Activated CD4-positive, alpha-beta T cell treated with anti-CD3 and anti-CD28 coated beads, Interleukin-2, amount 50 U/mL, for 24 hours (primary cell): Measurements from ENCODE around the gene ITGBL1.

ENCODE experiments used
- DNase-seq, 2 donors: peaks; one replicate each; pipeline ENCODE4 v3.0.0-alpha.2; 2020; ENCODE audit warnings: low read depth in 1 of 2, low spot score in 1 of 2

ITGBL1 gene

DNA sequence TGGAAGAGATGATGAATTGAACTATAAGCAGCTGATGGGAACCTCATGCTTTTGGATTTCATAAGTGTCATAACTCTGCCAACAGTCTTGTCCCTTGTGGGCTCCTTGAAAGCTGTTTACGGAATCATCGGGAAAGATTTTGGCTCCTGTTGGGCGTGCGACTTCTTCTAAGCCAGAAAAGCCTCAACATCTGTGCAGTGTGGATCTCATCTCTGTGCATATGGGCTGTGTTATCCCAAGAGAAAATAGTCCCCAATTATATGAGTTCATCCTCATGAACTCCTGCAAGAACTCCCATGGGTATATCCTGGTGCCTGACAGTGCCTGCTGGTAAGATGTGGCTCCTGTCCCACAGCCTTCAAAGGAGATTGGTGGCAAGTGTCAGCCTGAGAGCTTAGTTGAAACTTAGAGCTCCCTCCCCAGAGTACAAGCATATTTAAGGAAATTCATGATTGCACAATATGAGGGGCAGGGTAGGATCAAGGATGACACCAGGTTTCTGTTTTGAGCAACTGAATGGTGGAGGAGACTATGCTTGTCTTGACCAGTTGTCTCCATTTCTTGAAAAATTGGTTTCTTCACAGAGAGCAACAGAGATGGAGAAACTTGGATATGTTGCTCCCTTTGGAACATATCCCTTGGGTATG, 243.5 kb downstream of the ITGBL1 start:
- DNase-seq = no peak

- DNase-seq = no peak
Measured at GRCh38 chr13:101697745-101698144, 245.3 kb downstream of the ITGBL1 start.

GRCh38 chr13:101698400-101698799, 245.9 kb downstream of the ITGBL1 start:
- no peak for DNase-seq

GRCh38 chr13:101700598-101700997, 248.1 kb downstream of the ITGBL1 start:
- DNase-seq = no peak

- DNase-seq = no peak
Measured at GRCh38 chr13:101703081-101703480, 250.6 kb downstream of the ITGBL1 start.

GRCh38 chr13:101703838-101704237, 251.4 kb downstream of the ITGBL1 start:
- no peak for DNase-seq

GRCh38 chr13:101706651-101707050, 254.2 kb downstream of the ITGBL1 start:
- no peak for DNase-seq

GRCh38 chr13:101707659-101708058, 255.2 kb downstream of the ITGBL1 start:
- no peak for DNase-seq

GRCh38 chr13:101708115-101708514, 255.6 kb downstream of the ITGBL1 start:
- no peak for DNase-seq

DNA sequence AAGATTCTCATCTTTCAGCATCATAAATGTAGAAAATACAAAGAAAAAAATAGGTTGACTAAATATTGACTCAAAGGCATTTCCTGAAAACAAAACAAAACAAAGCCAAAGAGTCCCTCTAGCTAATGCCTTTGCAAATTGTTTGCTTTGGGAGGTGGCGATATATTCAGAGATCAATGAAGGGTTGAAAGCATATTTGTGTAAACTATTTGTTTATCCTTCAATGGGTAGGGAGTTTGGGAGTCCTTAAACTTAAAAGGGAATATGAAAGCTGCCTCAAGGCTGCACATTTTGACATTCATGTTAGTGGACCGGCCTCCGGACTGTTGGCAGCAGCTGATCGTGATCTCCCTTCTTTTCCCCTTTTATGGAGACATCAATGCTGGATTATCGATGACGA, 257.5 kb downstream of the ITGBL1 start:
- no peak for DNase-seq

GRCh38 chr13:101711307-101712025, 259.0 kb downstream of the ITGBL1 start:
- no peak for DNase-seq

DNA sequence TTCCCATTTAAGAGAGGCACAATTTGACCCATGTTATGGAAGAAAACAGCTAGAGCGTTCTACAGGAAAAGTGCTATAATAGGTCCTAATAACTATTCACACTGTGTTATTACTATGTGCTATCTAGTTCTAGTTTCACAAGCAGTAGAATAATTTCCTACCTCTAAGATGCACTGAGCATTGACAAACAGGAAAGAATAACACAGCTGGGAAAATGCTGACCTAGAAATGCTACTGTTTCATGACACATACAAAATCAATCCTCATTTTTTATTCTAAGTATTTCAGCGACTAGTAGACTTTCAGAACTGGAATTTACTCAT, 259.5 kb downstream of the ITGBL1 start:
- no peak for DNase-seq

DNA sequence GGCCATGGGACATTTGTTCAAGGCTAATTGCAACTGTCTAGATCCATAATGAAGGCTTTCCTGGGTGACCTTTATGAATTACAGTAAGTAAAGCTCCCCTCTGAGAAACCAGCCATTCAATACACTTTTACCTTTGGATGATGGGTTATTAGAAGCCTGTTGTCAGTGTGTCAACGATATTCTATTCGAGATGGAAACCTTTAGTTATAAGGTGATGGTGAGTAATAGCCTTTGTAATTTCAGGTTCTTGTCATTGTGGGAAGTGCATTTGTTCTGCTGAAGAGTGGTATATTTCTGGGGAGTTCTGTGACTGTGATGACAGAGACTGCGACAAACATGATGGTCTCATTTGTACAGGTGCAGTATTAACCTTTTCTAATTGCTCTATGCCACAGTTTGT, 261.7 kb downstream of the ITGBL1 start:
- DNase-seq = no peak

GRCh38 chr13:101717353-101717752, 264.9 kb downstream of the ITGBL1 start:
- DNase-seq = no peak

GRCh38 chr13:101718496-101718895, 266.0 kb downstream of the ITGBL1 start:
- DNase-seq = no peak

- no peak for DNase-seq
Measured at GRCh38 chr13:101726681-101727080, 274.2 kb downstream of the ITGBL1 start.

GRCh38 chr13:101727118-101727517, 274.6 kb downstream of the ITGBL1 start:
- DNase-seq = no peak

DNA sequence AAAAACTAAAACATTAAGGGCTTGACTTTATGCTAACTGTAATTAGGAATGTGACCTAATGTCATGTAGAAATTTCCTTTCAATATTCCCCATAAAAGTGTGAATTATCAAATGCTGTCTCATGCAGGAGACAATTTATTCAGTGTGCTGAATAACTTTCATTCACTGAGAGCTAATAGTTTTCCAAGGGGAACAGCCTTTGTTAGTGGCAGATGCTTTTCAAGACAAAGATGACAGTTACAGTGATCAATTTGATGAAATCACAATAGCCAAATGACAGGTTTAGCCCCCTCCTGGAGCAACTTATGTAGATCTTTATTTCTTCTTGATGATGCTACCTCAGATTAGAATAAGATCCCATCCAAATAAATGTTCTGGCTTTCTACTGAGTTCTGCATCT, 275.5 kb downstream of the ITGBL1 start:
- no peak for DNase-seq

GRCh38 chr13:101728615-101729014, 276.1 kb downstream of the ITGBL1 start:
- no peak for DNase-seq

GRCh38 chr13:101730420-101731000, 278.0 kb downstream of the ITGBL1 start:
- no peak for DNase-seq

DNA sequence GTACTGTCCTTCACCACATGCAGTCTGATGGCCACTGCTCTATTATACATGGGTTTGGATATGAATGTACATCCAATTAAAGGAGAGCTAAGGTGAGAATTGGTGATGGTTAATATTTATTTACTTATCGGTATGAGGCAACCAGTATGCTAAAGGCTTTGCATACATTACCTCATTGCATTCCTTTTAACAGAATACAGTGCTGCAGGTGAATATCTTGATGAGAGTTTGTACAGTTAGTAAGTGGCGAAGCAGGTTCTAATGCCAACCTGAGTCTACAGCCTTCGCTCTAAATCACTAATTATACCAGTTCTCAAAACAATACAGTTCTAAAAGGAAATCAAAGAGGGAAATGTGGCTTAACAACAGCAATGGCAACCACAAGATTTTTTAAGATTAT, 284.1 kb downstream of the ITGBL1 start:
- no peak for DNase-seq

GRCh38 chr13:101738336-101738735, 285.9 kb downstream of the ITGBL1 start:
- DNase-seq = no peak
